GM19025 (cell line): ENCODE data around the gene FNDC3A.
"Not testable (repeated sequence)": the region's sequence is repeated elsewhere in the genome, so short reads cannot be mapped to it uniquely, and the experiment has no call there.

Experiments
- ATAC-seq: cut with Tn5 transposase; IDR thresholded peaks from one replicate; pipeline ENCODE4 v1.9.1; 2021; ENCODE audit warnings: mild to moderate bottlenecking, low read depth, moderate library complexity; ENCODE audit not compliant: unreplicated experiment

FNDC3A gene

GRCh38 chr13:49030213-49030612 is 54.5 kb downstream of the FNDC3A start:
- no peak for ATAC-seq

DNA sequence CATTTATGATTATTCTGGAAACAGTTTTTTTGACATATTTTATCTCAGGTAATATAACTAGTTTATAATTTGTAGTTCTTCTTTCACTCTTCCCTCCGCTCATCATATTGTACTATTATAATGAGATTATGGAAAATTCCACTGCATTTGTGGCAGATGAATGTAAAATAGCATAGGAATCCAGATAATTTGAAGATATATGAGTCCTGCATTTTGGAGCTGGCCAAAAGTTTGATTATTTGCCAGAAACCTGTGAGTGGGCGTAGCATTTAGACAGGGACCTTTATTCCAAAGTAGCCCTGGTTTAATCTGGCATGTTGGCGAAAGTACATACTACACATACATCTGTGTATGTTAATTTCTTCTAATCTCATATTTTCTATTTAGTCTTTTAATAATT is 65.2 kb downstream of the FNDC3A start:
- no peak for ATAC-seq

DNA sequence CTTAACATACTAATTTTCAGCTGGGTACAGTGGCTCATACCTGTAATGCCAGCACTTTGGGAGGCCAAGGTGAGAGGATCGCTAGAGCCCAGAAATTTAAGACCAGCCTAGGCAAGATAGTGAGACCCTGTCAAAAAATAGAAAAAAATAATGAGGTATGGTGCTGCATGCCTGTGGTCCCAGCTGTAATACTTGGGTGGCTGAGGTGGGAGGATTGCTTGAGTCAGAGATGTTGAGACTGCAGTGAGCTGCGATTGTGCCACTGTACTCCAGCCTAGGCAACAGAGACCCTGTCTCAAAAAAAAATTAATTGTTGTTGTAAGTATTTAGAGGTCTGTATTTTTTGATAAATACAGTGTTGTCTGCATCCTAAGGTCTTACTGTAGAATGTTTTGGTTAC is 66.8 kb downstream of the FNDC3A start:
- no peak for ATAC-seq

- ATAC-seq = no peak
Measured at GRCh38 chr13:49044008-49044407, 68.3 kb downstream of the FNDC3A start.

DNA sequence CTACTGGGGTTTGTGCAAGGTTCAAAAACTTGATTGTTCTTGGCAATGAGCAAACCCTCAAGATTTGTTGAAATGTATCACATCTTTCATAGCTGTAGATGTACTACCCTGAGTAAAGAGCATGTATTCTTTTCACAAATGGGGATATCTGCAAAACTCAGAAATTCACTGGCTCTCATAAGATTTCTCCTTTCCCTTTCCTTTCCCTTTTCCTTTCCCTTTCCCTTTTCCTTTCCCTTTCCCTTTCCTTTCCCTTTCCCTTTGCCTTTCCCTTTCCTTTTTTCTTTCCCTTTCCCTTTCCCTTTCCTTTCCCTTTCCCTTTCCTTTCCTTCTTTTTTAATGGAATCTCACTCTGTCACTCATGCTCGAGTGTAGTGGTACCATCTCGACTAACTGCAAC is 69.1 kb downstream of the FNDC3A start:
- no peak for ATAC-seq

DNA sequence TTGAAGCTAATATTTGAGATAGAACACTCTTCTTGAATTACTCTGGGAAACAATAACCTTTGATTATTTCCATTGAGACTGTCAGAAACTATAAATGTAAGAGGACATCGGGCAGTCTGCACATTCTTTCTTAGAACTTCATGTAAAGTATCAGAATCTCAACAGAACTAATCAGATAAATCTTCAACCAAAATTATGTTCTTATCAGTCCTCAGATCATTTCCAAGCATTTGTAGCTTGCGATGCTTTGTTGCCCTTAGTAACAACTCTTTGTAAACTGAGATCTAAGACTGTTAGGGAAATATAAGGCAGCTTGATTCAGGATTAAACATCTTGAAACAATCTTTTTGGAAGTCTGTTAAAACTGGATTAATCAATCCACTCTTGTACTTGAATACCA is 70.3 kb downstream of the FNDC3A start:
- no peak for ATAC-seq

GRCh38 chr13:49046519-49046918 is 70.8 kb downstream of the FNDC3A start:
- ATAC-seq = no peak

GRCh38 chr13:49052813-49053212 is 77.1 kb downstream of the FNDC3A start:
- ATAC-seq = no peak

- no peak for ATAC-seq
Measured at GRCh38 chr13:49053215-49053614, 77.5 kb downstream of the FNDC3A start.

DNA sequence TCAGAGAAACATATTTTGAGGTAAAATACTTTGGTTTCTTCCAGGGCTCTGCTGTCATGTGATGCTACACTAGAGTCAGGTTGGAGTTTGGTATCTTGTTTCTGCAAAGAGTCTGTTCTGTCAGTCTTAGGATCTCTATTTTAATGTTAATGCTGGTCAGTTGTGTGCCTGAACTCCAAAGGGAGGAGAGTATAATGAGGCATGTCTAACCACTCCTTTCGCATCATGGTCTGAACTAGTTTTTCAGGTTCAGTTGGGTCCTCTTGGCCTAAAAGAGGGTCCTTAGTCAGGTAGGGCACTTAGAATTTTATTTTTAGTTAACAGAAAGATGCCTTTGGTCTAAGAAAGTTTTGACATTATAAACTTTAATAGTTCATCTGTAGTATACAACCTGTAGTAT is 78.2 kb downstream of the FNDC3A start:
- ATAC-seq = no peak

GRCh38 chr13:49055021-49055420 is 79.3 kb downstream of the FNDC3A start:
- no peak for ATAC-seq

GRCh38 chr13:49057176-49057575 is 81.5 kb downstream of the FNDC3A start:
- no peak for ATAC-seq

GRCh38 chr13:49058761-49059160 is 83.0 kb downstream of the FNDC3A start:
- ATAC-seq = no peak

DNA sequence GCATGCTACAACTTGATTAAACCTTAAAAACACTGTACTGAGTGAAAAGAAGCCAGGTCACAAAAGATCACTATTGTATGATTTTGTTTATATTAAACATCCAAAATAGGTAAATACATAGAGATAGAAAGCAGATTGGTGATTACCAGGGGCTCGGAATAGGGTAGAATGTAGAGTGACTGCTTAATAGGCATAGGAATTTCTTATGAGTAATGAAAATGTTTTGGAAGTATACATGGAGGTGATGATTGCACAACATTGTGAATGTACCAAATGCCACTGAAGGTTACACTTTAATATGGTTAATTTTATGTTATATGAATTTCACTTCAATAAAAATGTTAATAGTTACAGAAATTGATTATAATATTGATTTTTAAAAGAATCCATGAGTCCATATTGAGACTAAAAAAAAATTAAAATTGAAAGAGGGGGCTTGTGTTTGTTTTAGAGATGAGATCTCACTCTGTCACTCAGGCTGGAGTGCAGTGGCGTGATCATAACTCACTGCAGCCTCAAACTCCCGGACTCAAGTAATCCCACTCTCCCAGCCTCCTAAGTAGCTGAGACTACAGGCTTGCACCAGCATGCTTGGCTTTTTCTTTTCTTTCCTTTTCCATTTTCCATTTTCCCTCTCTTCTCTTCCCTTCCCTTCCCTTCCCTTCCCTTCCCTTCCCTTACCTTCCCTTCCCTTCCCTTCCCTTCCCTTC is 85.1 kb downstream of the FNDC3A start:
- ATAC-seq = no peak

GRCh38 chr13:49061388-49061752 is 85.7 kb downstream of the FNDC3A start:
- ATAC-seq = not testable (repeated sequence)

- ATAC-seq = no peak
Measured at GRCh38 chr13:49062297-49062896, 86.7 kb downstream of the FNDC3A start.

- no peak for ATAC-seq
Measured at GRCh38 chr13:49063011-49063410, 87.3 kb downstream of the FNDC3A start.

- ATAC-seq = no peak
Measured at GRCh38 chr13:49063497-49063896, 87.8 kb downstream of the FNDC3A start.

DNA sequence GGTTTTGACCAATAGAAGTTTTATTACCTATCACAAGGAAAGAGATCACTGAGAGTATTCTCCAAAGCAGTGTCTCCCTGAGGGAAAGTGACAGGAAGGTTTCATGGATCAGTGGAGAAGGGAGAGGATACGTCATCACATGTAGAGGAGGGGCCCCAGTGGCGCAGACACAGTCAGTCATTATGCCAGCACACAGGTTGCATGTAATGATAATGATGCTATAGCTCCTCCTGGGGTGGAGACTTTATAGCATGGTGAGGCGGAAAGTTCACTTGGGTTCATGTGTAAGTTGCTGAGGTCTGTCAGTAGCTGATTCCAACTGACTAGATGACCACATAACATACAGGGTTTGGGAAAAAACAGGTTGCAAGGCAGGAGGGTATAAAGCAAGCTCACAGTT is 88.8 kb downstream of the FNDC3A start:
- ATAC-seq = no peak

DNA sequence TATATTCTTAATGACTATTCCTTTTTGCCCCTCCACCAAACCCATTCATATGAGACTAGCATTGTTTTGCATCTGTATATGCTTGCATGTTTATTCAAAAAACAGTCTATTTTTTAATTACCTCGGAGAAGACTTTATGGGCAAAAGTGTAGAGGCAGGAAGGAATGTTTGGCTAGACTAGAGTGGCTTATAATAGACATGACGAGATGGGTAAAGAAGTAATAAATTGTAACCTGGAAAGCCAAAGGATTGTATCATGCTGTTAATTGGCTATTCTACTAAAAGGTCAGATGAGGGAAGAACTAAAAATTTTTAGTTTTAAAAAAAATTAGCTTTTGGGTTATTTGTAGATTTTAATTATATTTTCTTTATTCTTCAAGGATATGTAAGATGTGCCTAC is 91.1 kb downstream of the FNDC3A start:
- ATAC-seq = no peak

- not testable (repeated sequence) for ATAC-seq
Measured at GRCh38 chr13:49068498-49068897, 92.8 kb downstream of the FNDC3A start.

DNA sequence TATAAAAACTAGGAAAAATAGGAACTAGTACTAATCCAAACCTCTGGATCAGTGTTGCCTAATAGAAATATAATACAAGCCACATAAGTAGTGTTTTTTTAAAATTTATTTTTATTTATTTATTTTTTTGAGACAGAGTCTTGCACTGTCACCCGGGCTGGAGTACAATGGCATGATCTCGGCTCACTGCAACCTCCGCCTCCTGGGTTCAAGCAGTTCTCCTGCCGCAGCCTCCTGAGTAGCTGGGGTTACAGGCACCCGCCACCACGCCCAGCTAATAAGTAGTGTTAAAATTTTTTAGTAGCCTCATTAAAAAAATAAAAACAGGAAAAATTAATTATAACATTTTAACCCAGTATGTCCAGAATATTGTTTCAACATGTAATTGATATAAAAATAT is 94.3 kb downstream of the FNDC3A start:
- not testable (repeated sequence) for ATAC-seq
